Effector memory CD8-positive, alpha-beta T cell (primary cell): Measurements from ENCODE around the gene TSHZ3.

ENCODE experiments used
- ATAC-seq: fragments of 150-1000 bp; cut with Tn5 transposase; replicated peaks from 2 replicates; pipeline ENCODE4 v1.10.0; 2021; ENCODE audit warnings: mild to moderate bottlenecking, moderate library complexity
- DNase-seq, 3 experiments: peaks; one replicate each; pipeline ENCODE4 v3.0.0; 2021
- H3K27ac Mint-ChIP-seq, 2 donors: one replicate each; pipeline ENCODE4 v1.8.0; 2022; ENCODE audit warnings: mild to moderate bottlenecking in 2 of 2, mixed read lengths in 2 of 2, moderate library complexity in 2 of 2
- H3K27me3 Mint-ChIP-seq, 2 donors: one replicate each; pipeline ENCODE4 v1.8.0; 2022; ENCODE audit warnings: mixed read lengths in 2 of 2
- H3K36me3 Mint-ChIP-seq: one replicate; pipeline ENCODE4 v1.8.0; 2022; ENCODE audit warnings: mild to moderate bottlenecking, moderate library complexity, mixed read lengths; ENCODE audit not compliant: insufficient read depth
- H3K4me1 Mint-ChIP-seq, 2 donors: one replicate each; pipeline ENCODE4 v1.8.0; 2022; ENCODE audit warnings: low read depth in 2 of 2, mixed read lengths in 2 of 2
- H3K4me3 Mint-ChIP-seq, 2 donors: one replicate each; pipeline ENCODE4 v1.8.0; 2022; ENCODE audit warnings: mild to moderate bottlenecking in 2 of 2, mixed read lengths in 2 of 2, moderate library complexity in 2 of 2
- H3K9me3 Mint-ChIP-seq, 2 donors: one replicate each; pipeline ENCODE4 v1.8.0; 2022; ENCODE audit warnings: mixed read lengths in 2 of 2

TSHZ3 gene

GRCh38 chr19:31338069-31338776, 11.0 kb downstream of the TSHZ3 start:
- peak in 1 of 3 experiments; percentile 26 for DNase-seq
- H3K4me3 Mint-ChIP-seq = peak overlapping the region in 1 of 2 donors; percentile 69
- peaks cover 17% of the 10 kb centered on the region for H3K36me3 Mint-ChIP-seq
- no peak overlapping the region for H3K27ac Mint-ChIP-seq
- peaks cover 24 to 35% of the 10 kb centered on the region in 2 donors for H3K4me1 Mint-ChIP-seq
- H3K27me3 Mint-ChIP-seq = peaks cover 57 to 62% of the 10 kb centered on the region in 2 donors
- no peaks in the 10 kb centered on the region for H3K9me3 Mint-ChIP-seq
- ATAC-seq = peak; percentile 40

GRCh38 chr19:31337008-31337914, 12.0 kb downstream of the TSHZ3 start:
- H3K9me3 Mint-ChIP-seq = no peaks in the 10 kb centered on the region
- H3K36me3 Mint-ChIP-seq = peaks cover 20% of the 10 kb centered on the region
- H3K27ac Mint-ChIP-seq = no peak overlapping the region
- DNase-seq (no peak), ATAC-seq (no peak)
- H3K27me3 Mint-ChIP-seq = peaks cover 50 to 56% of the 10 kb centered on the region in 2 donors
- H3K4me1 Mint-ChIP-seq = peaks cover 24 to 35% of the 10 kb centered on the region in 2 donors
- peak overlapping the region in 1 of 2 donors; percentile 40 for H3K4me3 Mint-ChIP-seq

GRCh38 chr19:31335716-31336115, 13.5 kb downstream of the TSHZ3 start:
- Mint-ChIP-seq H3K9me3 (no peaks in the 10 kb centered on the region), H3K4me3 (no peak overlapping the region), H3K4me1 (peaks cover 16 to 26% of the 10 kb centered on the region in 2 donors), H3K27me3 (peaks cover 50 to 53% of the 10 kb centered on the region in 2 donors), H3K27ac (no peak overlapping the region), H3K36me3 (peaks cover 20% of the 10 kb centered on the region)
- ATAC-seq = no peak
- no peak for DNase-seq

GRCh38 chr19:31334849-31335624, 14.2 kb downstream of the TSHZ3 start:
- DNase-seq (no peak), ATAC-seq (no peak)
- H3K4me1 Mint-ChIP-seq = peaks cover 15 to 19% of the 10 kb centered on the region in 2 donors
- no peak overlapping the region for H3K4me3 Mint-ChIP-seq
- H3K27ac Mint-ChIP-seq = no peak overlapping the region
- no peaks in the 10 kb centered on the region for H3K9me3 Mint-ChIP-seq
- peaks cover 50 to 53% of the 10 kb centered on the region in 2 donors for H3K27me3 Mint-ChIP-seq
- H3K36me3 Mint-ChIP-seq = peaks cover 17% of the 10 kb centered on the region

- no peaks in the 10 kb centered on the region for H3K9me3 Mint-ChIP-seq
- no peak for DNase-seq
- peaks cover 15% of the 10 kb centered on the region for H3K36me3 Mint-ChIP-seq
- H3K27me3 Mint-ChIP-seq = peaks cover 45 to 53% of the 10 kb centered on the region in 2 donors
- no peak overlapping the region for H3K4me3 Mint-ChIP-seq
- H3K4me1 Mint-ChIP-seq = peaks cover 10 to 12% of the 10 kb centered on the region in 2 donors
- no peak overlapping the region for H3K27ac Mint-ChIP-seq
- ATAC-seq = no peak
Measured at GRCh38 chr19:31334101-31334848, 15.0 kb downstream of the TSHZ3 start.

GRCh38 chr19:31332096-31332495, 17.1 kb downstream of the TSHZ3 start:
- Mint-ChIP-seq H3K4me3 (no peak overlapping the region), H3K4me1 (no peaks in the 10 kb centered on the region), H3K9me3 (no peaks in the 10 kb centered on the region), H3K27ac (no peak overlapping the region), H3K27me3 (peaks cover 23 to 38% of the 10 kb centered on the region in 2 donors), H3K36me3 (peaks cover 6% of the 10 kb centered on the region)
- DNase-seq = no peak
- no peak for ATAC-seq

- DNase-seq = no peak
- H3K36me3 Mint-ChIP-seq = peaks cover 6% of the 10 kb centered on the region
- no peaks in the 10 kb centered on the region for H3K4me1 Mint-ChIP-seq
- no peaks in the 10 kb centered on the region for H3K9me3 Mint-ChIP-seq
- H3K4me3 Mint-ChIP-seq = no peak overlapping the region
- no peak for ATAC-seq
- H3K27me3 Mint-ChIP-seq = peaks cover 18 to 38% of the 10 kb centered on the region in 2 donors
- no peak overlapping the region for H3K27ac Mint-ChIP-seq
Measured at GRCh38 chr19:31331536-31331935, 17.7 kb downstream of the TSHZ3 start.

GRCh38 chr19:31330761-31331160, 18.5 kb downstream of the TSHZ3 start:
- H3K27ac Mint-ChIP-seq = no peak overlapping the region
- no peak overlapping the region for H3K4me3 Mint-ChIP-seq
- no peaks in the 10 kb centered on the region for H3K4me1 Mint-ChIP-seq
- ATAC-seq = no peak
- H3K27me3 Mint-ChIP-seq = peaks cover 10 to 31% of the 10 kb centered on the region in 2 donors
- DNase-seq = no peak
- peaks cover 5% of the 10 kb centered on the region for H3K36me3 Mint-ChIP-seq
- no peaks in the 10 kb centered on the region for H3K9me3 Mint-ChIP-seq

GRCh38 chr19:31330237-31330636, 19.0 kb downstream of the TSHZ3 start:
- H3K4me3 Mint-ChIP-seq = no peak overlapping the region
- no peaks in the 10 kb centered on the region for H3K4me1 Mint-ChIP-seq
- H3K27ac Mint-ChIP-seq = no peak overlapping the region
- H3K27me3 Mint-ChIP-seq = peaks cover 5 to 26% of the 10 kb centered on the region in 2 donors
- no peaks in the 10 kb centered on the region for H3K9me3 Mint-ChIP-seq
- H3K36me3 Mint-ChIP-seq = peaks cover 3% of the 10 kb centered on the region
- DNase-seq (no peak), ATAC-seq (no peak)

GRCh38 chr19:31329819-31330218, 19.4 kb downstream of the TSHZ3 start:
- H3K27me3 Mint-ChIP-seq = peaks cover under 1 to 22% of the 10 kb centered on the region in 2 donors
- ATAC-seq (no peak), DNase-seq (no peak)
- no peak overlapping the region for H3K27ac Mint-ChIP-seq
- H3K4me3 Mint-ChIP-seq = no peak overlapping the region
- no peaks in the 10 kb centered on the region for H3K4me1 Mint-ChIP-seq
- peaks cover 3% of the 10 kb centered on the region for H3K36me3 Mint-ChIP-seq
- H3K9me3 Mint-ChIP-seq = no peaks in the 10 kb centered on the region

- no peaks in the 10 kb centered on the region for H3K4me1 Mint-ChIP-seq
- no peak for DNase-seq
- H3K27me3 Mint-ChIP-seq = peaks cover 0 to 14% of the 10 kb centered on the region in 2 donors
- no peak for ATAC-seq
- H3K4me3 Mint-ChIP-seq = no peak overlapping the region
- no peaks in the 10 kb centered on the region for H3K9me3 Mint-ChIP-seq
- H3K36me3 Mint-ChIP-seq = peaks cover 3% of the 10 kb centered on the region
- no peak overlapping the region for H3K27ac Mint-ChIP-seq
Measured at GRCh38 chr19:31328238-31328637, 21.0 kb downstream of the TSHZ3 start.

- no peaks in the 10 kb centered on the region for H3K4me1 Mint-ChIP-seq
- H3K27ac Mint-ChIP-seq = no peak overlapping the region
- no peaks in the 10 kb centered on the region for H3K36me3 Mint-ChIP-seq
- no peak overlapping the region for H3K4me3 Mint-ChIP-seq
- DNase-seq = no peak
- peaks cover under 1 to 12% of the 10 kb centered on the region in 2 donors for H3K27me3 Mint-ChIP-seq
- ATAC-seq = no peak
- H3K9me3 Mint-ChIP-seq = no peaks in the 10 kb centered on the region
Measured at GRCh38 chr19:31326329-31327028, 22.8 kb downstream of the TSHZ3 start.
